ENCODE results near the gene PLEKHO2.

Gene PLEKHO2

DNA sequence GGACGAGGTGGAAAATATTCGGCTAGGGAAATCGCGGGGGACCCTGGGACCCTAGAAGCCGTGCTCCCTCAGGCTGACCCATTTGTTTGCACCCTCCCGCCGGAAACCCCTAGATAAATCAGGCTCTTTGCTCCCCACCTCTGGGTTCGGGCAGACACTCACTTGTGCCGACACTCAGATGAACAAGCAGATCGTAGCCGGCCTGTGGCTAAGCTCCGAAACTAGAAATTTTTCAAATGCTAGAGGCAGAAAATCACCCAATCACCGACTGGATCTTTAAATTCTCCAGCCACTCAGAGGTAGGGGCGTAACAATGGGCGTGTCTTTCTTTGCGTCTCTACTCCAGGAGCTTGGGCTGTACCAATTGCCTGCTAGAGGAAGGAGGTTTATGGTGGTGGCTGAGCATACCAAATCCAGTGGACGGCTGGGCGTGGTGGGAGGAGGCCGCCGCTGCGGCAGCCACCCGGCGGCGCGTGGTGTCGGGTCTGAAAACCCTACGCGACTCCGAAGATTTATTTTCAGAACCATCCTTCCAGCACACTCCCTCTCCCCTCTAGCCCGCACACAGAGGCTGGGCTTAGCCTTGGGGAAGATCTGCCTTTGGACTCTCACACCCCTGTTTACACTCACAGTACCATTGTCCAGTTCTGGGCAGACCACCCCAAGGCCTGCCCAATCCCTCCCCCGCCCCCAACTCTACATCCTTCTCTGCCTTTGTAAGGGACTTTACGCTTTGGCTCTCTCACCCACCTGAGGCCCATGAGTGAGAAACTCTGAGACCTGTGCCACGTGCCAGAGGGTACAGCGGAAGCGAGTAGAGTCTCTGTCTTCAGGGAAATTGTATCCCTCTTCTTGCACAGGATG, 16.1 kb upstream of the PLEKHO2 start, which contains the start of gene PIF1:
TSS of gene PIF1 (minus strand) at position 217 of the 864 bp plus-strand sequence. CDS start 1,312 bp downstream, outside the sequence.
- DNase-seq, result peak; percentile 40 to 95 (median 80)

DNA sequence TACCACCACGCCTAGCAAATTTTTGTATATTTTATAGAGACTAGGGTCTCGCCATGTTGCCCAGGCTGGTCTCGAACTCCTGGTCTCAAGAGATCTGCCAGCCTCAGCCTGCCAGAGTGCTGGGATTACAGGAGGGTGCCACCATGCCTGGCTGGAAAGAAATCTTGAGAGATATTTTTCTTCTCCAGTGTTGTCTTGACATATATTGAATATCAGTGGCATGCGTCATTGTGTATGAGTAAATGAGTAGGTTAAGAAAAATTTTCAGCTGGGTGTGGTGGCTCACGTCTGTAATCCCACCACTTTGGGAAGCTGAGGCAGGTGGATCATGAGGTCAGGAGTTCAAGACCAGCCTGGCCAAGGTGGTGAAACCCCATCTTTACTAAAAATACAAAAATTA, 12.7 kb upstream of the PLEKHO2 start:
- DNase-seq, result no peak

DNA sequence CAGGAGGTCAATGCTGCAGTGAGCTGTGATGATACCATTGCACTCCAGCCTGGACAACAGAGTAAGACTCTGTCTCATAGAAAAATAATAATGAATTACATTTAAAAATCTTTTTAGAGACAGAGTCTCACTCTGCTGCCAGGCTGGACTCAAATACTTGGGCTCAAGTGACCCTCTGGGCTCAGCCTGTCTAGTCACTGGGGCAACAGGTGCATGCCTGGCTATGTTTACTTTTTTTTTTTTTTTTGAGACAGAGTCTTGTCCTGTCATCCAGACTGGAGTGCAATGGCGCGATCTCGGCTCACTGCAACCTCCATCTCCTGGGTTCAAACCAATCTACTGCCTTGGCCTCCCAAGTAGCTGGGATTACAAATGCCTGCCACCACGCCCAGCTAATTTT, 8.0 kb upstream of the PLEKHO2 start:
- no peak for DNase-seq

DNA sequence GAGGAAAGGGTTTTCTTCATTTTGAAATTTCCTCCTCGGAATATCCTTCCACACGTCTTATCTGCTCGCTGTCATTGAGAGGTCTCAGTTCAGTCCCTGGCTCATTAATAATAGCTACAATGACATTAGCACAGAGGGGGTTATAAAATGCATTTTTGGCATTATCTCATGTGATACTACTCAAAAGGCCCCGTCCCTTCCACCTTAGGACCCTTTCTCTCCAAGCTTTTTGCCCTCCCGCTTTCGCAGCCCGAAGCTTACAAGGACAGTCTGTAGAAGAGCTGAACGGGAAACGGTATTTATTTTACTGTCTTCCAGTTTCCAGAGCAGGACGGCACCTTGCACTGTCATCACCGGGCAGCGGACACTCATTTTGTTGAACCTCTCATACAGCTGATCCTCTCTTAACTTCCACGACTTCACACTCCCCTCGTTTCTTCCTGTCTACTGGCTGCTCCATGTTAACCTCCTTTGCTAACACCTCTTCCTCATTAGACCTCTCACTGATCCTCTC, 5.6 kb upstream of the PLEKHO2 start:
- DNase-seq, result no peak

DNA sequence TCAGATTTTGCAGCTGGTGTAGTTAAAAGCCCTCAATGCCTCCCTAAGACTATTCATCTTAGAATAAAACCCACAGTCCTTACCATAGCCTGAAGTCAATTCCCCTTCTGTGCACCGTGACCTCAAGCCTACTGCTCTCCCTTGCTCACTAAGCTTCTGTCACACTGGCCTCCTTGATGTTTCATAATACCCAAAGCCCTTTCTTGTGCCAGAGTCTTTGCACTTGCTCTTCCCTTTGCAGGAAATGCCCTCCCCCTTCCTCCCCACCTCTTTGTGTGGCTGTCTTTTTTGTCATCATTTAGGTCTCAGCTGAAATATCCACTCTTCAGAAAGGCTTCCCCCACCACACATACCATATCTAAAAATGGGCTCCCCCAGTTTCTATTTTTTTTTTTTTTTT, 4.2 kb upstream of the PLEKHO2 start:
- DNase-seq, result peak in 1 of 56 donors; percentile 4

DNA sequence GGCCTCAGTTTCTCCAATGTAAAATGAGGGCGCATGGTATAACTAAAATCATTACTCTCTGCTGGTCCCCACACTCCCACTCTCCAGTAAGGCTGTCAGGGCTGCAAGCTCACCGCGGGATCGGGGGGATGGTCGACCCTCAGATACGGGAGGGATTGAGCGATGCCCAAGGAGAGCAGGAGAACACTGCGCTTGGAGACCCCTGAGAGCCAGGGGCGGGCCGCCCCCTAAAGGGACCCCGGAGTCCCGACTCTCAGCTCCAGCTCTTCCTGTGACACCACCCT, 713 bp upstream of the PLEKHO2 start:
- DNase-seq, result no peak

DNA sequence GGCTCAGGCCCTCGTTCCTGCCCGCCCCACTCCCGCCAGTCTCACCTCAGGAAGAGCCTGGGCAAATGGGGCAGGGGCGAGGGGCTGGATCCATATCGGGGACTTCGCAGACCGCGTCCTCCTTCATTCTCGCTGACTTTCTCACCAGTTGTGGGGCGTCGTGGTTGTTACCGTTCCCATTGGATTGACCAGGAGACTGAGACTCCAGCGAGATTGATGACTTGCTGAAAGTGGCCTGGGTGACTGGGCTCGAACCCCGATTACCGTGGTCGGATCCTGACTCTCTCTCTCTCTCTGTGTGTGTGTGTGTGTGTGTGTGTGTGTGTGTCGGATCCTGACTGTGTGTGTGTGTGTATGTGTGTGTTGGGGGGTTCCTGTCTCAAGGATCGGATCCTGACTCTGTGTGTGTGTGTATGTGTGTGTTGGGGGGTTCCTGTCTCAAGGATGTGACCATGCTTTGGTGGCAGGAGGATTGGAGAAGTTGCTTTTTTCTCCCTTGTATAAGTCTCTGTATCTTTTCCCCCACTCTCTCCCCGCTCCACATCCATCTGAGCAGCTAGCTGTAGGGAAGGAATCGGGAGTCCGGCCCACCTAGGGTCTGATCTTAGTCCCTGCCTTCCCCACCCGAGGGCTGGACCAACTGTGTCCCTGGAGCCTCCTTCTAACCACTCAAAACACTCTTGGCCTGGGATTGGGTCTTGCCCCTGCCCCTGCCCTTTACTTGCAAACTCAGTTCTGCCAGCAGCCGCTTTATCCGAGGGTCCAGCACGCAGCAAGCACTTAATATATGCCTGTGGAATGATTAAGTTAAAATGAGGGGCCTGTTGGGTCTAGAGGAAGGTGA, 603 bp downstream of the PLEKHO2 start:
- no peak for DNase-seq

DNA sequence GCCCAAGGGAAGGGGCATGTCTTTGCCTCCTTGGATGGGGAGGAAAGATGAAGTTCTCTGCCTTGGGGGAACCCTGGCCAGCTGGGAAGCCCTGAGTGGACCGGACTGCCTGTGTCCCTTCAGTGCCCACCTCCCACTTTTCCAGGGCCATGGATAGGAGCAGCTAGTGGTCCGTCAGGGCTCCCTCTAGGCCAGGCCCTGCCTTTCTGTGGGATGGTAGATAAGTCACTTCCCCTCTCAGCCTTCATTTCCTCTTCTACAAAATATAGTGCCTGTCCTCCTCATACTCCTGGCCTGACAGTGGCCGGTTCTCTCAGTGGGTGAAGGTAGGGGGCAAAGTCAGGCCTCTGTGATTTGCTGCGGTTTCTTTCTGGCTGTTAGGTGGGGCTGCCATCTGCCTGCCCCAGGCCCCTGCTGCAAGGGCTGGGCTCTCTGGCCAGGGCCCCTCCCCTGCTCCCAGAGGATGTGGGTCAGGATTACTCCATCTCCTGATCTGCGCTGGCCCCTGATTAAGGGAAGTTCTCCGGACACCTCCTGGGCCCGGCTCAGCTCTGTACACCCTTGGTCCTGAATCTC, 1.4 kb downstream of the PLEKHO2 start:
- peak in 4 of 56 donors; percentile 10 to 31 (median 28) for DNase-seq

DNA sequence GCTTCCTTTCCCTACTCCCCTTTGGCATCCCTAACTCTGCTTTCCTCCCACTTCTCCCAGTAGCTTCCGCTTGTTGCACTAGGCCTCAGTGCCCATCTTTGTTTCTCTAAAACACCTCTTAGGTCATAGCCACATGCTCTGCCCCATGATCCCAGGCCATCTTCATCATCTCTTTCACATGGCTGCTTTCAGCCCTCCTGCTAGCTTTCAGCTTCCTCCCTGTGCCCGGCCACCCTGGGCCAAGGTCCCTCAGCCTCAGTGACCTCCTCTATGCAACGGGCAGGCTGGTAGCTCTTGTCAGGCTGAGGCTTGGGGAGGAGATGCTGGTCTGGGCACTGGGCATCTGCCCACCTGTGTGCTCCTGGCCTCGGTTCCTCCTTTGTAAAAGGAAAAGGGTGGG, 2.3 kb downstream of the PLEKHO2 start:
- DNase-seq, result peak in 1 of 56 donors; percentile 24

DNA sequence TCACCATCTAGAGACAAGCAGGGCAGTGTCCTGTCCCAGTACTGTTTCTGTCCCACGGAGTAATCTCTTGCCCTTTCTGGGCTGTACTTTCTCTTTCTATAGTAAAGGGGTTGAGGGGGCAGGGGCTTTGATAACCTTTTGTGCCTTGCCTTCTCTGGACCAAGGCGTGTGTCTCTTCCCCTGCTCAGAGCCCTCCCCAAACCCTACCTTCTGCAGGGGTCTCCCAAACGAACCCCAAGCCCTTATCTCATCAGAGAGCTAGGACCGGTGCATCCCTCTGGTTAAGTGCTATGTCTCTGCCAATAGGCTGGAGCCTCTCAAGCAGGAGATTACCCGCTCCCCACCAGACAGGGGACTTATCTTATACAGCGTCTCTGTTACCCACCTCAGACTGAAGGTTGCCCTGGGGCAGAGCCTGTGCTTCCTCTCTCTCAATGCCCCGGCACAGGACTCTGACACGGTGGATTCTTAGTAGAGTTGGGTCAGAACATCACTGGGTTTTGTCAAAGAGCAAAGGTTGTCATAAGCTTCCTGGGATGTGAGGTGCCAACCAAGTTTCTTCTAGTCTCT, 2.9 kb downstream of the PLEKHO2 start:
- DNase-seq, result no peak

DNA sequence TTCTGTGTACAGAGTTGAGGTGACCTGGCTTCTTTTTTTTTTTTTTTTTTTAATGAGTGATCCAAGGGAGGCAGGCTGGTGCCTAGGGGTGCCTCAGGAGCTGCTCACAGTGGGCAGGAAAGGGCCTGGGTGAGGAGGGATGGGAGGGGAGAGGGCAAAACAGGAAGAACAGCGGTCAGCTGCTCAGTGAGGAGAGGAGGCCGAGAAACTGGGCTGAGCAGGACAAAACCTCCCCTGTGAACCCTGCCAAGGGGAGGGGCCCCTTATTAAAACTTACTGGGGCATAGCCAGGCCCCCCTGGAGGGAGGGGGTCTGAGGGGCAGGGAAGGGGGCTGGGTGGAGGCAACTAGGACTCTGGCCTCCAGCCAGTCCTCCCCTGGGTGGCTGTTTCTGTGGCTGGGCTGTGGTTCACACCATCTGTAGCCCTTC, 3.5 kb downstream of the PLEKHO2 start:
- peak in 41 of 56 donors; percentile 18 to 78 (median 48) for DNase-seq

DNA sequence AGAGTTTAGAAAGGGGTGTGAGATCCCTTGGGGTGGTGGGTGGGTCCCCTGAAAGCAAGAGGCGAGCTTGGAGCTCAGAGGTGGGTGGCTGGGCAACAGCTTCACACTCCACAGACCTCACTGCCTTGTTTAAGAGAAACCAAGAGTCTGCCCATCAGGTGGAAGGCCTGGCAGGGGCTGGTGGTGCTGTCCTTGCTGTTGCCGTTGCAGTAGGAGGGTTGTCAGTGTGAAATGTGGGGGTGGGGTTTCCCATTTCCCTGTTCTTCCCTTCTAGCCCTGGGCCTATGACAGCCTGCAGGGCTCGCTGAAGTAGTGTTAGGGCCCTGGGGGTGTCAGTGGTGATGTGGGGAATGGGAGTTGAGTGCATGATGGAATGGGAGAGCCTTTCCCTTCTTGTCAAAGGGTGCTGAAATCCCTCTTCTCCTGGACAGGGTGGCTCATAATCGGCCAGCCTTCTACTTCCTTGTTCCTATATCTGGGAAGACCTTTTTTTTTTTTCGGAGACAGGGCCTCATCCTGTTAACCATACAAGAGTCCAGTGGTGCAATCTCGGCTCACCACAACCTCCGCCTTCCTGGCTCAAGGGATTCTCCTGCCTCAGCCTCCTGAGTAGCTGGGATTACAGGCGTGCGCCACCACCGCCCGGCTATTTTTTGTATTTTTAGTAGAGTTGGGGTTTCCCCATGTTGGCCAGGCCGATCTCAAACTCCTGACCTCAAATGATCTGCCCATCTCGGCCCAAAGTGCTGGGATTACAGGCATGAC, 4.3 kb downstream of the PLEKHO2 start:
- DNase-seq, result no peak

DNA sequence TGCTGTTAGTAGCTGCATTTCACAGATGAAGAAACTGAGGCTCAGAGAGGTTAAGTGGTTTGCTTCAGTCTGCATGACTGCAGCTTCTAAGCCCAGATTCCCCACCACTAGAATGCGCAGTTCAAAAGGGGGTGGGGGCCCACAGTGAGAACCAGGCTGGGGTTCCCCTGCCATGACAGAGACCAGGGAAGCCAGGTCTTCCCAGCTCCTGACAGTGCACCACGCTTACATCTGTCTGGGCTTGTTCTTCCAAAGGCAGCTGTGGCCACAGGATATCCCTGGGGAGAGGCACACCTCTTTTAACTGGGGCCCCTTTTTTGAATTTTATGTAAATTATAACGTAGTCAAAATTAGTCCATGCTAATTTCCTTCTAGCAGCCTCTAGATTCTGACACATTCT, 5.3 kb downstream of the PLEKHO2 start:
- DNase-seq, result no peak

DNA sequence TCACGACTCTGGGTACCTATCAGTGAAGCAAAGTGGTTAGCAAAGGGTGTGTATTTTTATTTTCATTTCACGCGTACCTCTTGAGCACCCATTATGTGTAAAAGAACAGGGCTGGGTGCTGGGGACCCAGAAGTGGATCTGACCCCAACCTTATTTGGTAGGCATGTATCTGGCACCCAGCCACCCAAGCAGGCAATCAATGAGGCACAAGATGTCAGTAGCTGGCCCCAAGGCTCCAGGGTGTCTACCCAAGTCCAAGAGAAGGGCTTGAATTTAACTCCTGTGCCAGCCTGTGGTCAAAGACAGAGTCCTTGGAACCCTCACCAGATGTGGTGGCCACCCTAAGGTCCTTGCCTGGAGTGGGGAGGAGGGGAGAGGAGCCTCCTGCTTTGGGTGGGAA, 5.7 kb downstream of the PLEKHO2 start:
- DNase-seq, result no peak

DNA sequence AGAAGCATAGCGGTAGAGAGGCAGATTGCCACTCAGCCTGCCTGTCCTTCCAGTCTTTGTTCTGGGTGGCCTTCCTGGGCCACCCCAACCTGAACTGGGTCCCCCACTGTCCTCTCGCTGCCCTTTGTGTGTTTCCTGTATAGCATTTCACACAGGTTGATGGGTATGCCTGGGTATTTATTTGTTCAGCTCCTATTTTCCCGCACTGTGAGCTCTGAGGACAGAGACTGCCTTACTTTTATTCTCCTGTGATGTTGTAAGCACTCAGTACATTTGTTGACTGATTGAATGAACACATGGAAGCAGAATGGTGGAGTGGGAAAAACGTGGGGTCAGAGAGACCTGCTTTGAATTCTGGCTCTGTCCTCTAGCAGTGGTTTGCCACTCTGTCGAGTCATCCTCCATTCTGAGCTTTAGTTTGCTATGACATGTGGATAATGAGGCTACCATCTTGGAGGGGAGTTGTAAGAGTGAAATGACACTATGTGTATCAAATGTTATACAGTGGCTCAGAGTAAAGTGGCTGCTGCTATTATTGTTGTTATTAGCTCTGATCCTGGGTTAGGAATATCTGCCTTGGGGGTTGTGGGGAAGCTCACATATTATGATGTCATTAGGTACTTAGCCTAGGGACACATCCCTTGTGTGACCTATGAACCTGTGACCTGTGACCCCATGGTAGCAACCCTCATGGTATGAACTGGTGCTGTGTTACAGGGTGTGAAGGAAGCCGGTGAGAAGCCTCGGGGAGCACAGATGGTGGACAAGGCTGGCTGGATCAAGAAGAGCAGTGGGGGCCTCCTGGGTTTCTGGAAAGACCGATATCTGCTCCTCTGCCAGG, 6.4 kb downstream of the PLEKHO2 start:
- no peak for DNase-seq

DNA sequence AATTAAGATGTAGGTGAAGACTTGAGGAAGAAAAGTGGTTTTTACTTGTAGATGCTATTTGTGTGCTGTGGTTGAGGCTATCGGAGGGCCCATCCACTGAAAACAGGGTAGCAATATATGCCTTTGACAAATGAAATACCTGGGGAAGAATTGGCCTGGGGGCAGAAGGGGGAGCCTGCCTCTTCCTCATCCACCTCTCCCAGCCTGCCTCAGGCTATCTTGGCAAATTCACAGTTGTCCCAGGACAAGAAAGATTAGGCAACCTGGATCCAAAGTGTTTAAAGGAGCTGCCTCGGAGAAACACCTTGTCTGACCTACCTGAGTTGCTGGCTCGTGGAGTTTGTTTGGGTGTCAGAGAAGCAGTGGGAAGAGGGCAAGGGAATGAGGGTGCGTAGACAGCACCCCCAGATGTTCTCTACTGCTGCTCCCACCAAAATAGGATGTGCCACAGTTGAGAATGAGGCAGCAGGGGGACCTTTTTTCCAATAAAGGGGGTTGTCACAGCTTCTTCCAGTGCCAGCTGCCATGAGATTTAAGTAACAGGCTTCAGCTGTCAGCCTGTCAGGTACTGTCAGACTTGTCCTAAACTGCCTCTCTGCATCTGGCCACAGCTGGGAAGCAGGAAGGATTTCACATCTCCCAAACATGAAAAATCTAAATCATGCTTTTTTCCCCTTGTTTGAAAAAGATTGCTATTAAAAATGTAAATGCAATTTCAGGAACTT, 9.2 kb downstream of the PLEKHO2 start:
- DNase-seq, result no peak

DNA sequence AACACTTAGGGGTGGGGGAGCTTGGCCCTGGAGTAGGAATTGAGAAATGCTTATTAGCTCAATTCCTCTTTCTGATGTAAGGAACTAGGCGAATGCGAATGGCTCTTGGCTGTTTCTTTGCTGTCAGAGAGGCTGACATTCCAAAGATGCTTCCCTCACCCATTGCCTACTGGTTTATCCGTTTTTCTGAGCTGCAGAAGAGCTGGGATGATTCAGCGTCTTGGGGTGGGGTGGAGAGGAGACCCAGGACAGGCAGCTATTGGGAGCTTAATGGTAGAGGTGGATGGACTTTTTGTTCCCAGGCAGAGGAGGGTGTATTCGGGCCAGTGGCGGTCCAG, 9.8 kb downstream of the PLEKHO2 start:
- DNase-seq, result no peak

DNA sequence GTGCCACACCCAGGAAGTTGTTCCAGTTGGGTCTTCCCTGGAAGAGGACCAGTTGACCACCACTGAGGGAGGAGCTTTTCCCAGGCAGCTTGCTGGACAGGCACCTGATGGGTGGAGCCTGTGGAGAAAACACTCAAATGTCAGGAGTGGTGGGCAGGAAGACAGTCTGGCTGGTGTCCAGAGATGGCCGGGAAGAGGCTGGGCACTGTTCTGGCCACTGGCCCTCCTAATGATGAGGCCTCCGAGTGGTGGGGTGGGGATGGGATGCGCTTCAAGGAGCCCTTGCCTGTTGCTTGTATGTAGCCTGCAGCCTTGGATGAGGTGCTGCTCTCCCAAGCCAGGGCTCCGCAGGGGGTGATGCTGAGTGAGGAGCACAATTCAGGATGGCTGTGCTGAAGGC, 12.3 kb downstream of the PLEKHO2 start:
- peak in 4 of 56 donors; percentile 15 to 44 (median 26) for DNase-seq

DNA sequence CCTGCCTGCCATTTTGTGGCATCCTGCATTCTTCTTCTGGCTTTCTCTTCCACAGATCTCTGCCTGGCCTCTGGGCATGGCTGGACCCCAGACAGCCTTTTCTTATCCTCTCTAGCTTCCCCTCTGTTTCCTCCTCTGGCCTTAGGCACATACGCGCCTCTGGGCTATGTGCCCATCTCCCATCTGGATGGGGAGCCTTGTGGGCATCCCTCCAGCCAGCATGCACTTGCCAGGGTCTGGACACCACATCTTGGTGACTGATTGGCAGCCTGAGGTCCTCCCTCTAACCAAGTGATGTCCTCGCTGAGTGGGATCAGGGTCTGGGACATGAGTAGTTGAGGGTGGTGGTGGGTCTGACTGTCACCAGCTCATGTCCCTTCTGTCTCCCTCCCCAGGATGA, 12.8 kb downstream of the PLEKHO2 start:
- peak in 6 of 56 donors; percentile 8 to 26 (median 18) for DNase-seq
